Measurements from ENCODE around the gene HYAL2. TPM values are rescaled to one million over a fixed set of nuclear protein-coding genes. Genes with fewer than 3 reads are reported as not detected.

Gene HYAL2
- total and polyA plus RNA-seq, 9 of the 15 experiments (the other 6 are each of a cell fraction or from before 2014, with no cell fraction given): 0.36 to 22.7 (median 11.4) TPM; not detected in 1

- Histone ChIP-seq H3K9me1 (ENCODE audit: control insufficient read depth, insufficient read depth, low read length) (peaks cover 3% of the 10 kb centered on the region), H3K9me3 (replicated peaks; ENCODE audit: control insufficient read depth, insufficient read depth, low read depth, low read length) (no peaks in the 10 kb centered on the region; the same call in 1 of the 2 replicates), H3K27ac (ENCODE audit: extremely low read depth, low read depth, low read length) (no peak overlapping the region), H3K4me2 (ENCODE audit: insufficient read depth, low read length) (no peak overlapping the region), H3K27me3 (ENCODE audit: control insufficient read depth in 2 of 2, insufficient read depth in 2 of 2, low read length in 2 of 2) (no peaks in the 10 kb centered on the region), H3K4me1 (replicated peaks in 1 of 2; ENCODE audit: control insufficient read depth in 2 of 2, insufficient read depth in 2 of 2, low read length in 2 of 2) (peaks cover 18 to 54% of the 10 kb centered on the region in 2 experiments; a peak in 4 of 5 replicates), H3K4me3 (no peak overlapping the region), H2AFZ (ENCODE audit: low read depth, low read length) (no peak overlapping the region), H4K20me1 (replicated peaks; ENCODE audit: control insufficient read depth, insufficient read depth, low read length) (no peaks in the 10 kb centered on the region), H3K36me3 (ENCODE audit: control insufficient read depth, insufficient read depth, low read length) (peaks cover 19% of the 10 kb centered on the region; the same call in 2 of the 3 replicates), H3K9ac (ENCODE audit: insufficient read depth in 1 of 2, low read depth in 2 of 2, low read length in 2 of 2) (peak overlapping the region in 1 of 2 experiments; percentile 70; a peak in 1 of 4 replicates), H3K79me2 (ENCODE audit: control insufficient read depth, insufficient read depth, low read length) (peaks cover 19% of the 10 kb centered on the region)
- ATAC-seq (no peak), FAIRE-seq (no peak), DNase-seq (ENCODE audit: extremely low read depth in 1 of 4, low spot score in 3 of 4) (no peak)
- in situ Hi-C loops (cut with MboI) (no loop called here), intact Hi-C loops (cut with micrococcal nuclease) (loop anchor here (5.0 kb wide), 1 partner anchor 197 kb away; no protein-coding TSS in a partner anchor)
- ChIA-PET POLR2A (interaction anchor here (0.6 to 0.7 kb wide), 2 partner anchors 116 to 255 kb away, joined by 3 read pairs; no protein-coding TSS in a partner anchor), CTCF (ENCODE audit: low intra/inter-chr PET ratio) (interaction anchor here (0.7 kb wide), 1 partner anchor 231 kb away, joined by 3 read pairs; no protein-coding TSS in a partner anchor)
- BruUV-seq (replicated peaks): no TSS peak
- 89% methylated on average over 6 of the region's 8 CpGs for WGBS (ENCODE audit: insufficient coverage, low coverage, missing lambda C conversion rate)
- no peak for TF ChIP-seq BCOR (IDR thresholded peaks at IDR 0.05)
- TF ChIP-seq MED1 (CRISPR knock-in tag; IDR thresholded peaks at IDR 0.05; ENCODE audit: borderline replicate concordance): no peak
- TF ChIP-seq RBFOX2 (IDR thresholded peaks at IDR 0.05; ENCODE audit: low read depth, low read length): no peak
- TF ChIP-seq RBM22 (IDR thresholded peaks at IDR 0.05; ENCODE audit: low read depth, low read length, poor library complexity, severe bottlenecking): no peak
- TF ChIP-seq ILF3 (IDR thresholded peaks at IDR 0.05; ENCODE audit: borderline replicate concordance): no peak
- no peak for TF ChIP-seq MLX (CRISPR knock-in tag; conservative IDR thresholded peaks at IDR 0.05)
- TF ChIP-seq ATF4 (CRISPR knock-in tag; IDR thresholded peaks at IDR 0.05): no peak
- TF ChIP-seq RREB1 (CRISPR knock-in tag; IDR thresholded peaks at IDR 0.05): no peak
- TF ChIP-seq NCOA1 (IDR thresholded peaks at IDR 0.05; ENCODE audit: low read depth): no peak
- TF ChIP-seq ETV5 (CRISPR knock-in tag; IDR thresholded peaks at IDR 0.05; ENCODE audit: low read depth): no peak
- no peak for TF ChIP-seq KAT7 (CRISPR knock-in tag; IDR thresholded peaks at IDR 0.05; ENCODE audit: borderline replicate concordance)
Measured at GRCh38 chr3:50345008-50345407, 22.5 kb upstream of the HYAL2 start.
